Fibroblast of villous mesenchyme (primary cell): ENCODE measurements around the gene AHCTF1. TPM values are rescaled to one million over a fixed set of nuclear protein-coding genes. Genes with fewer than 3 reads are reported as not detected.
"Not testable (repeated sequence)": the region's sequence is repeated elsewhere in the genome, so short reads cannot be mapped to it uniquely, and the experiment has no call there.

Experiments
- DNase-seq: peaks from one replicate; pipeline ENCODE4 v3.0.0-alpha.2; 2010; ENCODE audit warnings: low read depth
- H3K4me3 ChIP-seq: 2 replicates; pipeline ENCODE4 v1.5.1; 2011; ENCODE audit warnings: low read depth, mild to moderate bottlenecking, low read length
- total RNA-seq: library from RNA; depleted of rRNA; stranded (reverse); fragments of >200 nt; gene quantifications from 2 replicates; pipeline ENCODE4 v1.2.3, GENCODE V29; 2012
- TF ChIP-seq, protein P1 (sequence below): IDR thresholded peaks from 2 replicates; pipeline ENCODE4 v1.5.1; 2012; ENCODE audit warnings: low read depth, mild to moderate bottlenecking, low read length; ENCODE audit not compliant: insufficient read depth

The AHCTF1 gene
- total RNA-seq, 1 donor: 46.6 TPM

DNA sequence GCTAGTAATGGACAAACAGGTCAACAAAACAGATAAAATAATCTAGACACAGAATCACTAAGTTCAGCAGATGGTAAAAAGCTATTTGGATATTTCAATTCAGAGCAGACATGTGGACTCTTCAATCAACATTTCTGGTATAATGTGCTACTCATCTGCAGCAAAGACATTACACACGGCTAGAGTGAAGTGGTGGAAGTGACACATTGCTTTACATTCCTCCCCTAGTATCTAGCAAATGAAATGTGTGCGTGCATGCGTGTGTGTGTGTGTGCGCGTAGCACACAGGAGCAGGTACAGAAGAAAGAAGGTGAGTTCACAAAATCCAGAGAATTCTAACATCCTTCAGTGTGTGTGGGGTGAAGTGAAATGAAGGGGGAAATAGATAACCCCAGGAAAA, 8.3 kb downstream of the AHCTF1 start:
- DNase-seq: no peak
- TF ChIP-seq, protein P1, sequence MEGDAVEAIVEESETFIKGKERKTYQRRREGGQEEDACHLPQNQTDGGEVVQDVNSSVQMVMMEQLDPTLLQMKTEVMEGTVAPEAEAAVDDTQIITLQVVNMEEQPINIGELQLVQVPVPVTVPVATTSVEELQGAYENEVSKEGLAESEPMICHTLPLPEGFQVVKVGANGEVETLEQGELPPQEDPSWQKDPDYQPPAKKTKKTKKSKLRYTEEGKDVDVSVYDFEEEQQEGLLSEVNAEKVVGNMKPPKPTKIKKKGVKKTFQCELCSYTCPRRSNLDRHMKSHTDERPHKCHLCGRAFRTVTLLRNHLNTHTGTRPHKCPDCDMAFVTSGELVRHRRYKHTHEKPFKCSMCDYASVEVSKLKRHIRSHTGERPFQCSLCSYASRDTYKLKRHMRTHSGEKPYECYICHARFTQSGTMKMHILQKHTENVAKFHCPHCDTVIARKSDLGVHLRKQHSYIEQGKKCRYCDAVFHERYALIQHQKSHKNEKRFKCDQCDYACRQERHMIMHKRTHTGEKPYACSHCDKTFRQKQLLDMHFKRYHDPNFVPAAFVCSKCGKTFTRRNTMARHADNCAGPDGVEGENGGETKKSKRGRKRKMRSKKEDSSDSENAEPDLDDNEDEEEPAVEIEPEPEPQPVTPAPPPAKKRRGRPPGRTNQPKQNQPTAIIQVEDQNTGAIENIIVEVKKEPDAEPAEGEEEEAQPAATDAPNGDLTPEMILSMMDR: no peak
- H3K4me3 ChIP-seq: no peak overlapping the region

DNA sequence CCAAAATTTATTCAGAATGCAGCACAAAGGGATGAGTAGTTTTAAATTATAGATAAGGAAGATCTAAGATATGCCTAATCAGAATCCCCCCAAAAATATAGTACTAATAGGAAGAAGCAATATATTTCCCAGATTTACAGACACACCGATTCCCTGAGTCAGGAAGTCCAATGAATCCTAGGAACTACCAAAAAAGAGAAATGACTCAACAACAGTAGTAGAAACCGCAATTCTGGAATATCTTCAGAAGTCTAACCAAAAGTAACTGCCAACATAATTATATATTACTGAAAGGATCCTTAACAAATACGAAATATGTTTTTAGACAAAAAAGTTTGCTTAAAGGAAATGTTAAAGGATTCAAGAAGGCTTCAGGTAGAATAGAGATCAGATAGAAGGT, 10.3 kb downstream of the AHCTF1 start:
- H3K4me3 ChIP-seq: no peak overlapping the region
- TF ChIP-seq, protein P1: no peak
- DNase-seq: no peak

DNA sequence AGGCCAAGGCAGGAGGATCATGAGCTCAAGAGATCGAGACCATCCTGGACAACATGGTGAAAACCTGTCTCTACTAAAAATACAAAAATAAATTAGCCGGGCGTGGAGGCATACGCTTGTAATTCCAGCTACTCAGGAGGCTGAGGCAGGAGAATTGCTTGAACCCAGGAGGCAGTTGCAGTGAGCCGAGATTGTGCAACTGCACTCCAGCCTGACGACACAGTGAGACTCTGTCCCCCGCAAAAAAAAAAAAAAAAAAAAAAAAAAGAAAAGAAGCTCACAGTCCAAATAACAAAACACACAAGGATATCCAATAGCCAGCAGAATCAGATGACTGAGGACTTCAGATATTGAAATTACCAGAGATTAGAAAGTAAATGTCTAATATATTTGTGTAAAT, 11.8 kb downstream of the AHCTF1 start:
- DNase-seq: no peak
- TF ChIP-seq, protein P1: no peak
- H3K4me3 ChIP-seq: no peak overlapping the region

DNA sequence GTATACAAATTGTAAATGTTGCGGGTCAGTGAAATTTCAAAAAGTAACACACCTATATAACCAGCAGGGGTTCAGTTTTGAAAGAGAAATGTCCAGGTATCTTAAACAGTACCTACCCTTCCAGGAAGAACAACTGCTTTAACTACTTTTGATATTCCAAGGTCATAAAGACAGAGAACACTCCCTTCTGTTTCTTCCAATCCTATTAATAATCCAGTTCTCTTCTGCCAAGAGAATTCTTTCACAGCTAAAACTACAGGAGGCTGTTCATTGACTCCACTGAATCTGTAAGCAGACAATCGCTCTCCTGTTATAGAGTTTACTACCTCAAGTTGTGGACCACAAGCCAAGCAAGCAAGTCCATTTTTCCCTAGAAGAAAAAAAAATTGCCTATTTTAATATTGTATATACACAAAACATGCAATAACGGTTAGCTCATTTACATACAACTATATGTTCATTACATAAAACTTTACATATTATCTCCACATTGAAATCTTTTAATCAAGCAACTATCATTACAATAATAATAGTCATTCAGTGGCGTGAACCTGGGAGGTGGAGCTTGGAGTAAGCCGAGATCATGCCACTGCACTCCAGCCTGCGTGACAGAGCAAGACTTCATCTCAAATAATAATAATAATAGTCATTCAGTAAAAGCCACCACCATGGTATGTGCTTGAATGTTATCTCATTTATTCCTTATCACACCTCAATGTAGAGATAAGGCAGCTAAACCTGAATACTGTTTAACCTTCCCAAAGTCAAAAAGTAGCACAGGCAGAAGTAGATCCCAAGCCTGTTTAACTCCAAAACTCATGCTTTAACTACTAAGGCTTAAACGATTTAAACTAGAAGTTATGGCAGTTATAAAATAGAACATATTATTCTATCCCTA, 15.5 kb downstream of the AHCTF1 start:
- DNase-seq, H3K4me3 ChIP-seq: not testable (repeated sequence)

DNA sequence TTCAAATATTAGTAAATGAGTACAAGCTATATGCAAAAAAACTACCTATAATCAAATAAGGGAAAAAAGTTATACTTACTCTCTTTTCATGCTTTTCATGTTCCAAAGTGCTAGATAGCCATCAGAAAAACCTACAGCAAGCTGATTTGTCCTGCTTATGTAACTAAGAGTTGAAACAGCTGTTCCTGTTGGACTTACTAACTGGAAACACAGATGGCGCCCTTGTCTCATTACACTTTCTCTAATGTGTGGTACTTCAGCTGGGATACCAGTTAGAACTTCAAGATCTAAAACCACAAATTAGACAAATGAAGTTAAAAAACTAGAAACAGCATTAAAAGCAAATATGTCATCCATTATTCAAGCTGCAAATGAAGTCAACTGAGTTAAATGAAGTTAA, 24.3 kb downstream of the AHCTF1 start:
- peak; percentile 81 for DNase-seq
- H3K4me3 ChIP-seq: no peak overlapping the region
- TF ChIP-seq, protein P1: peak; percentile 53

DNA sequence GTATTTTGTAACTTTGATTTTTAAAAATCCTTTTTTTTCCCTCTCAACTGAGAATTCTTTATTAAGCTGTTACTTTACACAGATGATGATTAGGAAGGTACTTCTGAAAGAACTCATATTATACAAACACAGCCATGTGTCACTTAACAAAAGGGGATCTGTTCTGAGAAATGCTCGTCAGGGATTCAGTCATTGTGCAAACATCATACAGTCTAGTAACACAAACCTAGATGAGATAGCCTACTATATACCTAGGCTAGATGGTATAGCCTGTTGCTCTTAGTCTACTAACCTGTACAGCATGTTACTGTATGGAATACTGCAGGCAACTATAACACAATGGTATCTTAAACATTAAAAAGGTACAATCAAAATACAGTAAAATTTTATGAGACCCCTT, 24.9 kb downstream of the AHCTF1 start:
- TF ChIP-seq, protein P1: no peak
- no peak overlapping the region for H3K4me3 ChIP-seq
- no peak for DNase-seq

DNA sequence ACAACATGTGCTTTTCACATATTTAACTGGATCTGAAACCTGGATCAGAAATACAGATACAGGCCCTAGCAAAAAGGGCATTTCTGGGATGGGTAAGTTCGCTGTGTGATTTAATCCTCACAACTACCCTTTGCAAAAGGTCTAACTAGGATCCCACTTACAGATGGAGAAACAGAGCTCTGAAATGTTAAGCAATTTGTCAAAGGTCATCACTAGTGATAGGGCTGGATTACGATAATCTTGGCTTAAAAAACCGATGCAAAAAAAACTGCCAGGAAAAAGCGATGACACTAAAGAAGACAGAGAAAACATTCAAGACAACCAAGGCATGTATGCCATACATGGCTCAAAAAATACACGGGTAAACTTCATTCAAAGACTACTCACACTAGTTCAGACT, 29.9 kb downstream of the AHCTF1 start:
- TF ChIP-seq, protein P1: no peak
- no peak for DNase-seq
- H3K4me3 ChIP-seq: no peak overlapping the region
